Naive thymus-derived CD8-positive, alpha-beta T cell (primary cell): ENCODE results near the gene B4GALT2. TPM values are rescaled to one million over a fixed set of nuclear protein-coding genes. Genes with fewer than 3 reads are reported as not detected.
A peak's percentile ranks its signal among the peaks of the same experiment; 100 is the strongest.

ENCODE experiments used
- ATAC-seq, 2 donors: fragments of 150-1000 bp; cut with Tn5 transposase in 1 of 2; sonication (Bioruptor Pico), chemical (Tn5 transposase) in 1 of 2; 1 replicate in 1 of 2; 2 replicates in 1 of 2; pipeline ENCODE4 v1.10.0; 2021; ENCODE audit warnings: mild to moderate bottlenecking in 2 of 2, moderate library complexity in 2 of 2
- POLR2A ChIA-PET: fragments of 350-600 bp; sonication (Branson Sonifier 250); formaldehyde crosslinking; loops from one replicate; lab custom pipeline; 2021; ENCODE audit warnings: antibody characterized with exemption; lab: Charles Lee
- DNase-seq, 10 donors: peaks; one replicate each; pipeline versions ENCODE4 v3.0.0 to v3.0.0-alpha.2; 2020 to 2022
- H3K27ac Mint-ChIP-seq, 10 donors: one replicate each; pipeline ENCODE4 v1.8.0; 2020 to 2022; ENCODE audit warnings: mild to moderate bottlenecking in 10 of 10, mixed read lengths in 10 of 10, moderate library complexity in 4 of 10, inconsistent platforms in 1 of 10
- H3K27me3 Mint-ChIP-seq, 5 donors: one replicate each; pipeline ENCODE4 v1.8.0; 2021 to 2022; ENCODE audit warnings: mixed read lengths in 5 of 5
- H3K36me3 Mint-ChIP-seq, 3 donors: one replicate each; pipeline ENCODE4 v1.8.0; 2020 to 2022; ENCODE audit warnings: mixed read lengths in 3 of 3, mild to moderate bottlenecking in 2 of 3, inconsistent platforms in 1 of 3
- H3K4me1 Mint-ChIP-seq, 4 donors: one replicate each; pipeline ENCODE4 v1.8.0; 2021 to 2022; ENCODE audit warnings: mixed read lengths in 4 of 4
- H3K4me3 Mint-ChIP-seq, 10 donors: one replicate each; pipeline ENCODE4 v1.8.0; 2020 to 2022; ENCODE audit warnings: mild to moderate bottlenecking in 10 of 10, mixed read lengths in 10 of 10, moderate library complexity in 6 of 10, inconsistent platforms in 1 of 10
- H3K9me3 Mint-ChIP-seq, 9 donors: one replicate each; pipeline ENCODE4 v1.8.0; 2020 to 2022; ENCODE audit warnings: mixed read lengths in 9 of 9, mild to moderate bottlenecking in 3 of 9, inconsistent platforms in 1 of 9, moderate library complexity in 1 of 9
- polyA plus RNA-seq, 3 donors: library from polyadenylated mRNA; unstranded; fragments of 300-500 nt; fragmentation: Illumina TruSeq; gene quantifications; one replicate each; pipeline ENCODE4 v1.2.3, GENCODE V29; 2021
- total RNA-seq, 8 experiments: library from RNA in 2 of 8; stranded (reverse) in 2 of 8; gene quantifications; one replicate each; pipeline ENCODE4 v1.2.3 and lab custom pipeline; 2021 to 2026

The B4GALT2 gene
- total and polyA plus RNA-seq, 5 experiments from 2014 or later: 0.11 to 0.83 (median 0.32) TPM; not detected in 1

- Mint-ChIP-seq H3K9me3 (no peaks in the 10 kb centered on the region), H3K36me3 (peaks cover 0 to 33% (median 11%) of the 10 kb centered on the region in 3 donors)
Measured at GRCh38 chr1:43974443-43975248, 4.4 kb upstream of the B4GALT2 start, which contains the start of gene ATP6V0B. TSS of gene ATP6V0B (plus strand) at chr1:43974960. CDS start at chr1:43975041, 81 bp downstream.

GRCh38 chr1:43975249-43975961 lies 3.6 kb upstream of the B4GALT2 start:
- Mint-ChIP-seq H3K4me1 (peaks cover 33 to 64% (median 61%) of the 10 kb centered on the region in 4 donors), H3K4me3 (peak overlapping the region; percentile 84 to 97 (median 93)), H3K36me3 (peaks cover 0 to 35% (median 11%) of the 10 kb centered on the region in 3 donors), H3K27ac (peak overlapping the region; percentile 43 to 96 (median 92)), H3K9me3 (no peaks in the 10 kb centered on the region), H3K27me3 (peaks cover 0 to 11% (median 3%) of the 10 kb centered on the region in 5 donors)
- peak in 9 of 10 donors; percentile 20 to 75 (median 53) for DNase-seq
- peak; percentile 28 to 35 for ATAC-seq
- POLR2A ChIA-PET: interaction anchor here (1.1 to 2.6 kb wide), 12 partner anchors 9 to 325 kb away, joined by 3 to 12 read pairs (median 5); partner anchors contain the start of genes IPO13, KDM4A and SLC6A9

More at GRCh38 chr1:43974443-43975248, 4.4 kb upstream of the B4GALT2 start, which contains the start of gene ATP6V0B:
- POLR2A ChIA-PET: interaction anchor here (0.8 to 2.6 kb wide), 12 partner anchors 8 to 325 kb away, joined by 3 to 12 read pairs (median 5); partner anchors contain the start of genes IPO13, KDM4A and SLC6A9
- Mint-ChIP-seq H3K27me3 (peaks cover 0 to 5% (median 0%) of the 10 kb centered on the region in 5 donors), H3K4me3 (peak within 1 kb of the TSS; percentile 84 to 97 (median 94)), H3K4me1 (peaks cover 35 to 65% (median 63%) of the 10 kb centered on the region in 4 donors), H3K27ac (peak within 1 kb of the TSS; percentile 89 to 98 (median 96))
- ATAC-seq (peak; percentile 71 to 80), DNase-seq (peak; percentile 86 to 95 (median 89))

- Mint-ChIP-seq H3K27ac (peak overlapping the region in 8 of 10 donors; percentile 43 to 96 (median 92)), H3K36me3 (peaks cover 0 to 35% (median 11%) of the 10 kb centered on the region in 3 donors), H3K4me1 (peaks cover 37 to 62% (median 56%) of the 10 kb centered on the region in 4 donors), H3K4me3 (peak overlapping the region; percentile 84 to 97 (median 93)), H3K27me3 (peaks cover 3 to 15% (median 9%) of the 10 kb centered on the region in 5 donors), H3K9me3 (no peaks in the 10 kb centered on the region)
- ATAC-seq (no peak), DNase-seq (no peak)
- POLR2A ChIA-PET: interaction anchor here (1.1 to 2.6 kb wide), 7 partner anchors 12 to 56 kb away, joined by 3 to 12 read pairs (median 8); partner anchors contain the start of genes IPO13 and SLC6A9
Measured at GRCh38 chr1:43976045-43976444, 3.0 kb upstream of the B4GALT2 start.

- Mint-ChIP-seq H3K36me3 (peaks cover 0 to 34% (median 11%) of the 10 kb centered on the region in 3 donors), H3K27me3 (peaks cover 3 to 19% (median 11%) of the 10 kb centered on the region in 5 donors), H3K4me1 (peaks cover 37 to 60% (median 53%) of the 10 kb centered on the region in 4 donors), H3K9me3 (no peaks in the 10 kb centered on the region), H3K27ac (peak overlapping the region in 3 of 10 donors; percentile 34 to 43 (median 43)), H3K4me3 (peak overlapping the region; percentile 30 to 97 (median 88))
- ATAC-seq: no peak
- POLR2A ChIA-PET: interaction anchor here (1.3 kb wide), 1 partner anchor 15 kb away, joined by 4 read pairs; no protein-coding TSS in a partner anchor
- DNase-seq: no peak
Measured at GRCh38 chr1:43976890-43977289, 2.1 kb upstream of the B4GALT2 start.

GRCh38 chr1:43977376-43978263 lies 1.4 kb upstream of the B4GALT2 start:
- peaks cover 37 to 60% (median 53%) of the 10 kb centered on the region in 4 donors for H3K4me1 Mint-ChIP-seq
- H3K9me3 Mint-ChIP-seq: no peaks in the 10 kb centered on the region
- H3K27me3 Mint-ChIP-seq: peaks cover 3 to 19% (median 11%) of the 10 kb centered on the region in 5 donors
- DNase-seq (no peak), ATAC-seq (no peak)
- peaks cover 0 to 28% (median 11%) of the 10 kb centered on the region in 3 donors for H3K36me3 Mint-ChIP-seq
- POLR2A ChIA-PET: no interaction called here
- H3K27ac Mint-ChIP-seq: peak overlapping the region in 4 of 10 donors; percentile 18 to 50 (median 43)
- H3K4me3 Mint-ChIP-seq: peak overlapping the region; percentile 47 to 97 (median 80)

- Mint-ChIP-seq H3K9me3 (no peaks in the 10 kb centered on the region), H3K4me3 (peak overlapping the region; percentile 70 to 97 (median 82)), H3K27me3 (peaks cover 3 to 19% (median 11%) of the 10 kb centered on the region in 5 donors), H3K36me3 (peaks cover 0 to 28% (median 11%) of the 10 kb centered on the region in 3 donors), H3K27ac (peak overlapping the region in 3 of 10 donors; percentile 14 to 43 (median 28)), H3K4me1 (peaks cover 37 to 60% (median 52%) of the 10 kb centered on the region in 4 donors)
- no peak for DNase-seq
- POLR2A ChIA-PET: no interaction called here
- no peak for ATAC-seq
Measured at GRCh38 chr1:43978264-43978550, 803 bp upstream of the B4GALT2 start.

- POLR2A ChIA-PET: no interaction called here
- H3K27me3 Mint-ChIP-seq: peaks cover 3 to 19% (median 11%) of the 10 kb centered on the region in 5 donors
- H3K4me3 Mint-ChIP-seq: peak overlapping the region in 1 of 10 donors; percentile 74
- peaks cover 32 to 52% (median 43%) of the 10 kb centered on the region in 4 donors for H3K4me1 Mint-ChIP-seq
- ATAC-seq (no peak), DNase-seq (no peak)
- H3K27ac Mint-ChIP-seq: no peak overlapping the region
- H3K9me3 Mint-ChIP-seq: no peaks in the 10 kb centered on the region
- peaks cover 0 to 28% (median 11%) of the 10 kb centered on the region in 3 donors for H3K36me3 Mint-ChIP-seq
Measured at GRCh38 chr1:43979261-43979527, 184 bp downstream of the B4GALT2 start.

GRCh38 chr1:43979528-43980254 lies 681 bp downstream of the B4GALT2 start:
- no peak for ATAC-seq
- POLR2A ChIA-PET: no interaction called here
- H3K27ac Mint-ChIP-seq: peak overlapping the region in 5 of 10 donors; percentile 43 to 63 (median 53)
- peak overlapping the region; percentile 74 to 91 (median 85) for H3K4me3 Mint-ChIP-seq
- H3K9me3 Mint-ChIP-seq: no peaks in the 10 kb centered on the region
- H3K36me3 Mint-ChIP-seq: peaks cover 0 to 28% (median 11%) of the 10 kb centered on the region in 3 donors
- peaks cover 3 to 19% (median 11%) of the 10 kb centered on the region in 5 donors for H3K27me3 Mint-ChIP-seq
- DNase-seq: no peak
- peaks cover 30 to 50% (median 40%) of the 10 kb centered on the region in 4 donors for H3K4me1 Mint-ChIP-seq

- DNase-seq (no peak), ATAC-seq (no peak)
- H3K27me3 Mint-ChIP-seq: peaks cover 3 to 19% (median 11%) of the 10 kb centered on the region in 5 donors
- H3K27ac Mint-ChIP-seq: peak overlapping the region in 3 of 10 donors; percentile 6 to 53 (median 7)
- H3K9me3 Mint-ChIP-seq: no peaks in the 10 kb centered on the region
- POLR2A ChIA-PET: interaction anchor here (0.5 kb wide), 1 partner anchor 50 kb away, joined by 4 read pairs; no protein-coding TSS in a partner anchor
- peaks cover 0 to 28% (median 11%) of the 10 kb centered on the region in 3 donors for H3K36me3 Mint-ChIP-seq
- peaks cover 30 to 46% (median 40%) of the 10 kb centered on the region in 4 donors for H3K4me1 Mint-ChIP-seq
- peak overlapping the region; percentile 74 to 91 (median 85) for H3K4me3 Mint-ChIP-seq
Measured at GRCh38 chr1:43980255-43981134, 1.5 kb downstream of the B4GALT2 start.

GRCh38 chr1:43981135-43981491 lies 2.1 kb downstream of the B4GALT2 start:
- H3K27ac Mint-ChIP-seq: no peak overlapping the region
- H3K36me3 Mint-ChIP-seq: peaks cover 0 to 28% (median 11%) of the 10 kb centered on the region in 3 donors
- peak overlapping the region in 1 of 10 donors; percentile 34 for H3K4me3 Mint-ChIP-seq
- H3K9me3 Mint-ChIP-seq: no peaks in the 10 kb centered on the region
- DNase-seq (no peak), ATAC-seq (no peak)
- H3K4me1 Mint-ChIP-seq: peaks cover 27 to 40% (median 34%) of the 10 kb centered on the region in 4 donors
- peaks cover 3 to 19% (median 11%) of the 10 kb centered on the region in 5 donors for H3K27me3 Mint-ChIP-seq
- POLR2A ChIA-PET: interaction anchor here (0.5 kb wide), 1 partner anchor 50 kb away, joined by 4 read pairs; no protein-coding TSS in a partner anchor
